Measurements from ENCODE around the gene CADM2. TPM values are rescaled to one million over a fixed set of nuclear protein-coding genes. Genes with fewer than 3 reads are reported as not detected.

CADM2 gene
- total RNA-seq, 1 donor from 2014 or later, result 3.3 TPM

DNA sequence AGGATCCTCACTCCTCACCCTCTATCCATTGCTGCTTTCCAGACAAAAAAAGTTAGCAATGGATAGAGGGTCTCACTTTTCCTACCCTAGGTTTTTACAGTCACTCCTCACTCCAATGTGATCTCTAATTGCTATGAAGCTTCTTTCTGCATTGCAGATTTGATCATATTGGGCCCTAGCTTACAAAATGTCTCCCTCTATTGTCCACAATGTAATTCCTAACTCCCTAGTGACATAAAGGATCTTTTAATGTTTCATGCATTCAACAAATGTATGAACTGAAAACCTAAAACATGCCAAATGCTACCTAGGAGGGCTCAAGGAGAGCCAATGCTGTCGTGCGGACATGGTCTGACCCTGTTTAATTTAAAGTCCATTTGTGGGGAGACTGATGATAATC is 234.8 kb downstream of the CADM2 start:
- H3K4me3 Mint-ChIP-seq, result no peak overlapping the region
- no peak overlapping the region for H3K27ac Mint-ChIP-seq
- no peak for DNase-seq (ENCODE audit: low spot score in 2 of 2, unreplicated experiment in 2 of 2)
- no peaks in the 10 kb centered on the region for H3K4me1 Mint-ChIP-seq
- H3K36me3 Mint-ChIP-seq, result no peaks in the 10 kb centered on the region
- TF ChIP-seq, protein P1, sequence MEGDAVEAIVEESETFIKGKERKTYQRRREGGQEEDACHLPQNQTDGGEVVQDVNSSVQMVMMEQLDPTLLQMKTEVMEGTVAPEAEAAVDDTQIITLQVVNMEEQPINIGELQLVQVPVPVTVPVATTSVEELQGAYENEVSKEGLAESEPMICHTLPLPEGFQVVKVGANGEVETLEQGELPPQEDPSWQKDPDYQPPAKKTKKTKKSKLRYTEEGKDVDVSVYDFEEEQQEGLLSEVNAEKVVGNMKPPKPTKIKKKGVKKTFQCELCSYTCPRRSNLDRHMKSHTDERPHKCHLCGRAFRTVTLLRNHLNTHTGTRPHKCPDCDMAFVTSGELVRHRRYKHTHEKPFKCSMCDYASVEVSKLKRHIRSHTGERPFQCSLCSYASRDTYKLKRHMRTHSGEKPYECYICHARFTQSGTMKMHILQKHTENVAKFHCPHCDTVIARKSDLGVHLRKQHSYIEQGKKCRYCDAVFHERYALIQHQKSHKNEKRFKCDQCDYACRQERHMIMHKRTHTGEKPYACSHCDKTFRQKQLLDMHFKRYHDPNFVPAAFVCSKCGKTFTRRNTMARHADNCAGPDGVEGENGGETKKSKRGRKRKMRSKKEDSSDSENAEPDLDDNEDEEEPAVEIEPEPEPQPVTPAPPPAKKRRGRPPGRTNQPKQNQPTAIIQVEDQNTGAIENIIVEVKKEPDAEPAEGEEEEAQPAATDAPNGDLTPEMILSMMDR (IDR thresholded peaks at IDR 0.05; ENCODE audit: unreplicated experiment), result no peak
- peaks cover 3% of the 10 kb centered on the region for H3K27me3 Mint-ChIP-seq (ENCODE audit: low read depth)
- H3K9me3 Mint-ChIP-seq, result no peaks in the 10 kb centered on the region

DNA sequence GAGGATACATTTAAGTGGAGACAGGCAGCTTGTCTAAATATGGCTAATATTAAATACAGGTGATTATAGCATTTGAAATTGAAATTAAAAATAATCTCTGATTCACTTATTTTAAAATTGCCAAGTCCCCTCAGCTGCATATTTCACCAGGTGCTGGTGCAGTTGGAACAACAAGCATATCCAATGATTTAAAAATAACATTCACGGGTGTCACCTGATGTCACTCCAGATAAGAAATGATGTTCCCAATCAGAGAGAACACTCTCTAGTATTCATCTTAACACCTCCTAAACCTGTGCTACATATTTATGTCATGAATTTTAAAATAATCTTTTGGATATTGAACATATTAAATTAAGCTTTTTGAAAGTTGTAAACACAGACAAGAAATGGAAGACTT is 249.9 kb downstream of the CADM2 start:
- H3K4me1 Mint-ChIP-seq, result no peaks in the 10 kb centered on the region
- H3K27me3 Mint-ChIP-seq (ENCODE audit: low read depth), result no peaks in the 10 kb centered on the region
- H3K9me3 Mint-ChIP-seq, result peaks cover 8% of the 10 kb centered on the region

DNA sequence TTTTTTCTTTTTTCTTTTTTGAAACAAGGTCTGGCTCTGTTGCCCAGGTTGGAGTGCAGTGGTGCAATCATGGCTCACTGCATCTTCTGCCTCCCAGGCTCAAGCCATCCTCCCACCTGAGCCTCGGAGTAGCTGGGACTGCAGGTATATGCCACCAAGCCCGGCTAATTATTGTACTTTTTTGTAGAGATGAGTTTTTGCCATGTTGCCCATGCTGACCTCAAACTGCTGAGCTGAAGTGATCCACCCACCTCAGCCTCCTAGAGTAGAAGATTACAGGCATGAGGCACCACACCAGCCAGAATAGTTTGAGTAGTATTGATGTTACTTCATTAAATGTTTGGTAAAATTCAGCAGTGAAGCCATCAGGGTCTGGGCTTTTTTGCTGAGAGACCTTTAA is 251.8 kb downstream of the CADM2 start:
- no peaks in the 10 kb centered on the region for H3K4me1 Mint-ChIP-seq
- H3K36me3 Mint-ChIP-seq, result no peaks in the 10 kb centered on the region
- H3K27me3 Mint-ChIP-seq (ENCODE audit: low read depth), result no peaks in the 10 kb centered on the region
- H3K4me3 Mint-ChIP-seq, result no peak overlapping the region
- TF ChIP-seq, protein P1 (IDR thresholded peaks at IDR 0.05; ENCODE audit: unreplicated experiment), result no peak
- no peak overlapping the region for H3K27ac Mint-ChIP-seq
- peaks cover 7% of the 10 kb centered on the region for H3K9me3 Mint-ChIP-seq
- DNase-seq (ENCODE audit: low spot score in 2 of 2, unreplicated experiment in 2 of 2), result no peak

More for the DNA sequence above, 249.9 kb downstream of the CADM2 start:
- DNase-seq (ENCODE audit: low spot score in 2 of 2, unreplicated experiment in 2 of 2), result no peak
- Mint-ChIP-seq H3K27ac (no peak overlapping the region), H3K36me3 (no peaks in the 10 kb centered on the region), H3K4me3 (no peak overlapping the region)
- TF ChIP-seq, protein P1 (IDR thresholded peaks at IDR 0.05; ENCODE audit: unreplicated experiment), result no peak

DNA sequence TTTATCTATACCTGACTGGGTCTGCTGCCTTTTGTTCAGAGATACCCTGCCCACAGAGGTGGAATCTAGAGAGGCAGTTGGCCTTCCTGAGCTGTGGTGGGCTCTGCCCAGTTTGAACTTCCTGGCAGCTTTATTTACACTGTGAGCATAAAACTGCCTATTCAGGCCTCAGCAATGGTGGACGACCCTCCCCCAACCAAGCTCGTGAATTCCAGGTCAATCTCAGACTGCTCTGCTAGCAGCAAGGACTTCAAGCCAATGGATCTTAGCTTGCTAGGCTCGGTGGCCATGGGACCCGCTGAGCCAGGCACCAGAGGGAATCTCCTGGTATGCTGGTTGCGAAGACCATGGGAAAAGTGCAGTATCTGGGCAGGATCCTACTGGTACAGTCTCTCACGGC is 270.2 kb downstream of the CADM2 start:
- Mint-ChIP-seq H3K4me1 (no peaks in the 10 kb centered on the region), H3K27me3 (ENCODE audit: low read depth) (no peaks in the 10 kb centered on the region), H3K4me3 (no peak overlapping the region), H3K27ac (no peak overlapping the region), H3K36me3 (no peaks in the 10 kb centered on the region), H3K9me3 (peaks cover 30% of the 10 kb centered on the region)
- no peak for DNase-seq (ENCODE audit: low spot score in 2 of 2, unreplicated experiment in 2 of 2)
- TF ChIP-seq, protein P1 (IDR thresholded peaks at IDR 0.05; ENCODE audit: unreplicated experiment), result no peak

DNA sequence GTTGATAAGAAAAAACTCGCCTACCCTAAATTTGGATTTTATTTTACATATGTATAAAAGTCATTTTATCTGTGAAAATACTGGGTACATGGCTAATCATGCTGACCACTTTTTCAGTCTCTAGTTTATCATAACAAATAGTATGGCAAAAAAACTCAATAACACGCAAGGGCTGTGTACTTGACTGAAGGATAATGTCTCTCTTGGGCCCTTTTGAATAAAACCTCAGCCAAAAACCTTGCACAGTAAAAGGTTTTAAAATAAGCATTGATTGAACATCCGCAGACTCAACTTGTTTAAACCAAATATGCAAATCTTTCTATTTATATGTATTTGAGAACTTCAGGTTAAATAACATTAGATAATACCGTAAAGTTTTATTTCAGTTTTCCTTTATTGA is 285.3 kb downstream of the CADM2 start:
- no peaks in the 10 kb centered on the region for H3K36me3 Mint-ChIP-seq
- DNase-seq (ENCODE audit: low spot score in 2 of 2, unreplicated experiment in 2 of 2), result no peak
- H3K4me1 Mint-ChIP-seq, result no peaks in the 10 kb centered on the region
- H3K9me3 Mint-ChIP-seq, result no peaks in the 10 kb centered on the region
- H3K27me3 Mint-ChIP-seq (ENCODE audit: low read depth), result no peaks in the 10 kb centered on the region
- TF ChIP-seq, protein P1 (IDR thresholded peaks at IDR 0.05; ENCODE audit: unreplicated experiment), result no peak
- H3K4me3 Mint-ChIP-seq, result no peak overlapping the region
- H3K27ac Mint-ChIP-seq, result no peak overlapping the region

DNA sequence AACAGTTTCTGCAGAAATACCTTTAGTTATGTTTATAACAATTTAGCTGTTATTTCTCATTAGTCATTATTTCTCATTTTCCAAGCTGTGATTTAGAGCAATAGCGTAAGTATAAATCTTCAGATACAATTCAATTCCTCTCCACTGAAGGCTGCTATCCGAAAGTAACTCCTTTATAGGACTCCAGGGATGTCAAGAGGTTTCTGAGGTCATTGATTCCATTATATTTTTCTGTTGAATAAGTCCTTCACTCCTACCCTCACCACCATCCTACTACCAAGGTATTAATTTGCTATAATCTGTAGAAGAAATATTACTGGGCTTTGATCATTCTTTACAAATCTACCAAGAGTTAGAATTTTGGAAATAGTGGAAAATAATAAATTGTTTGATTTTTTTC is 285.7 kb downstream of the CADM2 start:
- Mint-ChIP-seq H3K27me3 (ENCODE audit: low read depth) (no peaks in the 10 kb centered on the region), H3K4me1 (no peaks in the 10 kb centered on the region), H3K4me3 (no peak overlapping the region), H3K36me3 (no peaks in the 10 kb centered on the region), H3K27ac (no peak overlapping the region), H3K9me3 (no peaks in the 10 kb centered on the region)
- DNase-seq (ENCODE audit: low spot score in 2 of 2, unreplicated experiment in 2 of 2), result no peak
- TF ChIP-seq, protein P1 (IDR thresholded peaks at IDR 0.05; ENCODE audit: unreplicated experiment), result no peak
